Right lobe of liver (tissue), 4 donors: ENCODE data around the gene FAM171A1.
"Not testable (repeated sequence)": the region's sequence is repeated elsewhere in the genome, so short reads cannot be mapped to it uniquely, and the experiment has no call there.

Experiments
- POLR2A ChIP-seq: fragments of 450-650 bp; IDR thresholded peaks from one replicate; pipeline ENCODE4 v1.6.1; 2017; ENCODE audit warnings: antibody characterized with exemption, mild to moderate bottlenecking
- TF ChIP-seq, protein P1 (sequence below), 4 donors: fragments of 200-600 bp in 3 of 4; fragments of 450-650 bp in 1 of 4; IDR thresholded peaks; one replicate each; pipeline versions ENCODE4 v1.5.1 to v1.8.0; 2016 to 2022; ENCODE audit warnings: antibody characterized with exemption in 4 of 4, mild to moderate bottlenecking in 2 of 4
- donor health status: DM: no; HTN: no; CAD: no.
- donor health status: DM: no; HTN: no; CAD: no.
- donor health status: DM: no; HTN: yes; CAD: no.

GRCh38 chr10:15400461-15400860 is 29.4 kb upstream of the FAM171A1 start:
- TF ChIP-seq, protein P1, sequence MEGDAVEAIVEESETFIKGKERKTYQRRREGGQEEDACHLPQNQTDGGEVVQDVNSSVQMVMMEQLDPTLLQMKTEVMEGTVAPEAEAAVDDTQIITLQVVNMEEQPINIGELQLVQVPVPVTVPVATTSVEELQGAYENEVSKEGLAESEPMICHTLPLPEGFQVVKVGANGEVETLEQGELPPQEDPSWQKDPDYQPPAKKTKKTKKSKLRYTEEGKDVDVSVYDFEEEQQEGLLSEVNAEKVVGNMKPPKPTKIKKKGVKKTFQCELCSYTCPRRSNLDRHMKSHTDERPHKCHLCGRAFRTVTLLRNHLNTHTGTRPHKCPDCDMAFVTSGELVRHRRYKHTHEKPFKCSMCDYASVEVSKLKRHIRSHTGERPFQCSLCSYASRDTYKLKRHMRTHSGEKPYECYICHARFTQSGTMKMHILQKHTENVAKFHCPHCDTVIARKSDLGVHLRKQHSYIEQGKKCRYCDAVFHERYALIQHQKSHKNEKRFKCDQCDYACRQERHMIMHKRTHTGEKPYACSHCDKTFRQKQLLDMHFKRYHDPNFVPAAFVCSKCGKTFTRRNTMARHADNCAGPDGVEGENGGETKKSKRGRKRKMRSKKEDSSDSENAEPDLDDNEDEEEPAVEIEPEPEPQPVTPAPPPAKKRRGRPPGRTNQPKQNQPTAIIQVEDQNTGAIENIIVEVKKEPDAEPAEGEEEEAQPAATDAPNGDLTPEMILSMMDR (IDR thresholded peaks at IDR 0.05) = not testable (repeated sequence)
- not testable (repeated sequence) for TF ChIP-seq POLR2A
